ENCODE results near the gene ARID1B.

DNA sequence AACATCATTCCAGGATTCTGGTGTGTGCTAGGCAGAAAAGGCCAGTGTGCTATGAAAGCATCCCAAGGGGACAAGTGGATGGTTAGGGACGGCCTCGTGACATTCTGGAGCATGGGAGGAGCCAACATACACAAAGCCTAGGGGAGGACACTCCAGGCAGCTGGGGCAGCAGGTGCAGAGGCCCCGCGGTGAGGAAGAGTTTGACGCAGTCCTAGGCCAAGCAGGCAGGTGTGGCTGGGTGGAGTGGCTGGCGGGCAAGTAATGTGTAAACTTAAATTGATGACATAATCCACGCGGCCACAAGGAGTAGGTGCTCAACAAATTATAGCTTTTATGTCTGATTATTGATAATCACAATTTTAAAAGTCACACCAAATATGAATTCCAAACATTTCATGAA is 452.5 kb downstream of the ARID1B start:
- TF ChIP-seq EZH2 (IDR thresholded peaks at IDR 0.05; ENCODE audit: borderline replicate concordance, insufficient read depth, low read depth, low read length, poor library complexity, severe bottlenecking) (no peak), CTCF (IDR thresholded peaks at IDR 0.05) (no peak)
